Colonic mucosa (tissue), 4 donors: ENCODE data around the gene SMIM30. TPM values are rescaled to one million over a fixed set of nuclear protein-coding genes. Genes with fewer than 3 reads are reported as not detected.

Experiments used
- DNase-seq: peaks from one replicate; pipeline ENCODE4 v3.0.0-alpha.2; 2020
- H3K27ac ChIP-seq: fragments of 200-600 bp; one replicate; pipeline ENCODE4 v1.8.0; 2021
- H3K27me3 ChIP-seq: fragments of 200-600 bp; one replicate; pipeline ENCODE4 v1.8.0; 2021
- H3K36me3 ChIP-seq: fragments of 200-600 bp; one replicate; pipeline ENCODE4 v1.8.0; 2021
- H3K4me1 ChIP-seq: fragments of 200-600 bp; one replicate; pipeline ENCODE4 v1.8.0; 2021; ENCODE audit warnings: mild to moderate bottlenecking
- H3K4me3 ChIP-seq: fragments of 200-600 bp; one replicate; pipeline ENCODE4 v1.8.0; 2021
- H3K9ac ChIP-seq, 2 donors: one replicate each; pipeline ENCODE4 v1.7.0; 2013; ENCODE audit warnings: control low read depth in 2 of 2, low read depth in 2 of 2, low read length in 2 of 2
- H3K9me3 ChIP-seq: fragments of 200-600 bp; one replicate; pipeline ENCODE4 v1.8.0; 2021
- intact Hi-C: fragments of 100-400 bp; cut with DNase I; formaldehyde crosslinking; loops from one replicate; pipeline ENCODE4 v1.14.1; 2022
- total RNA-seq, 2 donors: library from RNA; stranded (reverse); fragmentation: NEBNext Ultra II Directional in 1 of 2; extraction: Animal tissue kit (Norgen Biotek cat#: 25700) in 1 of 2; gene quantifications; one replicate each; pipeline ENCODE4 v1.2.1, GENCODE V29; 2021
- TF ChIP-seq, protein P1 (sequence below): fragments of 200-600 bp; IDR thresholded peaks from one replicate; pipeline ENCODE4 v1.8.0; 2022; ENCODE audit warnings: antibody characterized with exemption, mild to moderate bottlenecking
- donor health status: healthy.
- donor health status: DM: no; HTN: no; CAD: no.
- donor health status: DM: no; HTN: no; CAD: no.

The SMIM30 gene
- total RNA-seq, 2 donors from 2014 or later, result 24.5 to 29.1 TPM

- H3K9ac ChIP-seq, result no peak overlapping the region
- no peaks in the 10 kb centered on the region for H3K9me3 ChIP-seq
- TF ChIP-seq, protein P1, sequence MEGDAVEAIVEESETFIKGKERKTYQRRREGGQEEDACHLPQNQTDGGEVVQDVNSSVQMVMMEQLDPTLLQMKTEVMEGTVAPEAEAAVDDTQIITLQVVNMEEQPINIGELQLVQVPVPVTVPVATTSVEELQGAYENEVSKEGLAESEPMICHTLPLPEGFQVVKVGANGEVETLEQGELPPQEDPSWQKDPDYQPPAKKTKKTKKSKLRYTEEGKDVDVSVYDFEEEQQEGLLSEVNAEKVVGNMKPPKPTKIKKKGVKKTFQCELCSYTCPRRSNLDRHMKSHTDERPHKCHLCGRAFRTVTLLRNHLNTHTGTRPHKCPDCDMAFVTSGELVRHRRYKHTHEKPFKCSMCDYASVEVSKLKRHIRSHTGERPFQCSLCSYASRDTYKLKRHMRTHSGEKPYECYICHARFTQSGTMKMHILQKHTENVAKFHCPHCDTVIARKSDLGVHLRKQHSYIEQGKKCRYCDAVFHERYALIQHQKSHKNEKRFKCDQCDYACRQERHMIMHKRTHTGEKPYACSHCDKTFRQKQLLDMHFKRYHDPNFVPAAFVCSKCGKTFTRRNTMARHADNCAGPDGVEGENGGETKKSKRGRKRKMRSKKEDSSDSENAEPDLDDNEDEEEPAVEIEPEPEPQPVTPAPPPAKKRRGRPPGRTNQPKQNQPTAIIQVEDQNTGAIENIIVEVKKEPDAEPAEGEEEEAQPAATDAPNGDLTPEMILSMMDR, result no peak
- H3K4me1 ChIP-seq, result no peaks in the 10 kb centered on the region
- no peak overlapping the region for H3K27ac ChIP-seq
- intact Hi-C loops, result no loop called here
- H3K27me3 ChIP-seq, result peaks cover 8% of the 10 kb centered on the region
- no peak for DNase-seq
- H3K4me3 ChIP-seq, result no peak overlapping the region
- no peaks in the 10 kb centered on the region for H3K36me3 ChIP-seq
These were observed 35.1 kb downstream of the SMIM30 start for GRCh38 chr7:113083132-113083815.

- Histone ChIP-seq H3K4me1 (no peaks in the 10 kb centered on the region), H3K9me3 (no peaks in the 10 kb centered on the region), H3K27me3 (no peaks in the 10 kb centered on the region), H3K4me3 (no peak overlapping the region), H3K36me3 (no peaks in the 10 kb centered on the region), H3K27ac (no peak overlapping the region), H3K9ac (no peak overlapping the region)
- intact Hi-C loops, result no loop called here
- TF ChIP-seq, protein P1, result no peak
- no peak for DNase-seq
These were observed 40.0 kb downstream of the SMIM30 start for GRCh38 chr7:113078331-113078730.

GRCh38 chr7:113076703-113077102, 41.7 kb downstream of the SMIM30 start:
- H3K4me3 ChIP-seq, result no peak overlapping the region
- intact Hi-C loops, result no loop called here
- TF ChIP-seq, protein P1, result no peak

DNA sequence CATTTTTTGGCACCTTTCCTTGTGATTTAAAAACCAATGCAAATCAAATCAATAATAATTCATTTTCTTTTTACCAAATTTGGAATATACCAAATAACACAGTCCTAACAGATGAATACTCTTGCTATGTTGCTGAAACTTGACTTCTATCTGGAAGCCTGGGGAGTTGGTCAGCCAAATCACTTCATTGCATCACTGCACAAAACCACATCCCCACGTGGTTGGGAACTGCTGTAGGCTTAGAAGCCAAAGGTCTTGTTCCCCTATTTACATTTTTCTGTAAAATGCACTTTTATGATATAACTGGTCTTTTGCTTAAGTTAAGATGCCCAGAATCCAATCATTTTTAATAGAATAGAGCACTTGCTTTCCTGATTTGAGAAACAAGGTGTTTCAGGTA, 46.9 kb downstream of the SMIM30 start:
- Histone ChIP-seq H3K4me3 (no peak overlapping the region), H3K9me3 (no peaks in the 10 kb centered on the region), H3K27ac (no peak overlapping the region), H3K36me3 (no peaks in the 10 kb centered on the region), H3K4me1 (no peaks in the 10 kb centered on the region), H3K9ac (no peak overlapping the region), H3K27me3 (no peaks in the 10 kb centered on the region)
- intact Hi-C loops, result no loop called here
- DNase-seq, result no peak
- TF ChIP-seq, protein P1, result no peak

More at GRCh38 chr7:113076703-113077102, 41.7 kb downstream of the SMIM30 start:
- H3K27ac ChIP-seq, result no peak overlapping the region
- no peaks in the 10 kb centered on the region for H3K36me3 ChIP-seq
- no peaks in the 10 kb centered on the region for H3K4me1 ChIP-seq
- no peak overlapping the region for H3K9ac ChIP-seq
- H3K9me3 ChIP-seq, result no peaks in the 10 kb centered on the region
- DNase-seq, result no peak
- H3K27me3 ChIP-seq, result no peaks in the 10 kb centered on the region

Other genes with a start within 250 kb of the SMIM30 start
- gene GPR85, start 31.7 kb downstream of the SMIM30 start, total RNA-seq, result under 1 TPM; 0.15 to 0.35 TPM